K562 (cell line): Measurements from ENCODE around the gene STX11. TPM values are rescaled to one million over a fixed set of nuclear protein-coding genes. Genes with fewer than 3 reads are reported as not detected.

ENCODE experiments used
- CBFA2T2 ChIP-seq: fragments of 450-650 bp; conservative IDR thresholded peaks from 2 replicates; pipeline ENCODE4 v1.6.1; 2017; ENCODE audit warnings: mild to moderate bottlenecking
- CHD2 ChIP-seq: IDR thresholded peaks from 2 replicates; pipeline ENCODE4 v1.6.1; 2011; ENCODE audit warnings: low read depth, low read length
- HLTF ChIP-seq: fragments of 450-650 bp; IDR thresholded peaks from 2 replicates; pipeline ENCODE4 v1.6.1; 2016
- KDM5B ChIP-seq: fragments of 200-600 bp; sonication (generic); IDR thresholded peaks from 2 replicates; pipeline ENCODE4 v1.6.1; 2012; ENCODE audit warnings: low read depth, mild to moderate bottlenecking, moderate library complexity, low read length, control low read depth, inconsistent platforms; ENCODE audit not compliant: insufficient replicate concordance
- MAZ ChIP-seq, 2 experiments: fragments of 450-650 bp in 1 of 2; sonication (generic) in 1 of 2; formaldehyde crosslinking; IDR thresholded peaks in 1 of 2; conservative IDR thresholded peaks in 1 of 2; 2 replicates each; pipeline versions ENCODE4 v1.4.0 to v1.5.0; 2020; ENCODE audit warnings: mild to moderate bottlenecking in 1 of 2, missing genetic modification reagents in 1 of 2
- MYC ChIP-seq, 2 experiments: fragments of 250-450 bp in 1 of 2; sonication (Bioruptor Pico) in 1 of 2; IDR thresholded peaks; 2 replicates each; pipeline versions ENCODE4 v1.5.1 to v1.6.1; 2012 to 2021; ENCODE audit warnings: low read depth in 2 of 2, borderline replicate concordance in 1 of 2, improper control_type of control experiment in 1 of 2, low read length in 1 of 2, mild to moderate bottlenecking in 1 of 2, moderate library complexity in 1 of 2
- PRPF4 ChIP-seq: fragments of 200-400 bp; formaldehyde crosslinking; IDR thresholded peaks from one replicate; pipeline ENCODE4 v1.6.1; 2017; ENCODE audit warnings: low read length, low read depth, mild to moderate bottlenecking; ENCODE audit not compliant: insufficient read depth, poor library complexity, severe bottlenecking
- RBM39 ChIP-seq: fragments of 200-400 bp; formaldehyde crosslinking; optimal IDR thresholded peaks from 2 replicates; pipeline ENCODE3; 2018; ENCODE audit warnings: low read depth, low read length
- TAL1 ChIP-seq: fragments of 450-650 bp; IDR thresholded peaks from 2 replicates; pipeline ENCODE4 v1.6.1; 2016; ENCODE audit warnings: mild to moderate bottlenecking
- TBP ChIP-seq: optimal IDR thresholded peaks from 2 replicates; pipeline ENCODE3; 2011; ENCODE audit warnings: low read depth, low read length, improper control_type of control experiment
- ZNF407 ChIP-seq: fragments of 450-650 bp; IDR thresholded peaks from 2 replicates; pipeline ENCODE4 v1.6.1; 2016; ENCODE audit warnings: low read depth
- ZNF77 ChIP-seq: fragments of 250-450 bp; sonication (Bioruptor Pico); IDR thresholded peaks from 2 replicates; pipeline ENCODE4 v1.5.0; 2020
- polyA plus RNA-seq, 8 experiments: library from polyadenylated mRNA; depleted of rRNA in 4 of 8; stranded (reverse) in 5 of 8; unstranded in 3 of 8; fragments of >200 nt; fragmentation: Nextera tagmentation in 2 of 8; fragmentation: Illumina TruSeq in 1 of 8; extraction: Ambion mirVana in 2 of 8; extraction: Trizol in 1 of 8; gene quantifications; 2 replicates each; pipeline versions ENCODE4 v1.2.1 to v1.2.3, GENCODE V29; 2011 to 2014; ENCODE audit warnings: inconsistent platforms in 1 of 8, missing spikeins in 1 of 8
- total RNA-seq, 7 experiments: library from RNA; depleted of rRNA in 6 of 7; stranded (reverse); fragments of >200 nt in 6 of 7; fragmentation: Illumina TruSeq in 2 of 7; extraction: Trizol in 2 of 7; gene quantifications; 2 replicates each; pipeline versions ENCODE4 v1.2.1 to v1.2.3, GENCODE V29; 2011 to 2021; ENCODE audit warnings: low replicate concordance in 1 of 7
- TF ChIP-seq, protein P1 (sequence below): fragments of 250-450 bp; sonication (Bioruptor Pico); IDR thresholded peaks from 2 replicates; pipeline ENCODE4 v1.5.0; 2021; ENCODE audit warnings: mild to moderate bottlenecking, borderline replicate concordance
- TF ChIP-seq, protein P2 (sequence below), 2 experiments: fragments of 250-450 bp in 1 of 2; fragments of 450-650 bp in 1 of 2; sonication (Bioruptor Pico) in 1 of 2; IDR thresholded peaks; 2 replicates each; pipeline versions ENCODE4 v1.6.1 to v1.8.0; 2016 to 2021; ENCODE audit warnings: mild to moderate bottlenecking in 2 of 2, moderate library complexity in 2 of 2, missing compliant biosample characterization in 1 of 2, missing genetic modification characterization in 1 of 2

The STX11 gene
- total and polyA plus RNA-seq, 9 of the 15 experiments (the other 6 are each of a cell fraction or from before 2014, with no cell fraction given), result 0.06 to 0.73 (median 0.40) TPM

DNA sequence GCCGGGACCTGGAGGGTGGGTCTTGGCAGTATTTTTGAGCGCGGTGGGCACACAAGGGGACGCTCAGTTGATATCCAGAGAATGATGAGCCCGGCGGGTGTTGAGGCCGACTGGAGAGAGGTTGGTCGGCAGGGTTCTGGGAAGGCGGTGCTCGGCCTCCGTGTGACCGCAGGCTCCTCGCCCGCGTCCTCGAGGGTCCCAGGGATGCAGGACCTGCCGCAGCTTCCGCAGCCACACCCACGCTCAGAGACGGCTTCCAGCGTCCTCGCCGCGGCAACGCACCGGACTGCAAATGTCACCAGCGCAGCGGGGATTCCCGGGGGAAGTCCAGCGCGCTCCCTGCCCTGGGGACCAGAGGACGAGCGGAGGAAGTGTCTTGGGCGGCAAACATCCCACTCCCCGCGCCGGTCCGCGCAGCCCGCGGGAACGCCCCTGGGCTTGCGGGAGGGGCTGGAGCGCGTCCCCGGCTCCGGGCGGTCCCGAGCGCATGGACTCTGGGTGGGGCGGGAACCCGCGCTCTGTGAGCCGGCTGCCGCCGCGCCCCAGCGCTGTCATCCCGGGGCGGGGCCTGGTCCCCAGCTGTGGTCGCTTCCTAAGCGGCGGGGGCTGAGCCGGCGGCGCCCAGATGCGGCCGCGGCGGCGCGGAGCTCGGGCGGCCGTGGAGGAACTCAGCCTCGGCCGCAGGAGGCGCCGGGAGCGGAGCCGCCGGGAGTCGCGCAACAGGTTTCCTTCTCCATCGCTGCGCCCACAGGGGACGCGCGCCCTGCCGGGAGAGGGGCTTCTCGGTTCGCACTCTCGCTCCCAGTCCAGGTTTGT lies at the start of gene STX11 (continued):
- TF ChIP-seq ZNF407 (no peak), TBP (peak; percentile 29), MYC (IDR thresholded peaks at IDR 0.05; ENCODE audit: low read depth, low read length) (peak; percentile 36; the same call in 1 of the 2 replicates), MYC (CRISPR knock-in tag; IDR thresholded peaks at IDR 0.05; ENCODE audit: borderline replicate concordance, low read depth) (peak; percentile 53; the same call in 1 of the 2 replicates), CBFA2T2 (no peak), KDM5B (peak; percentile 60), CHD2 (no peak), ZNF77 (no peak), TAL1 (no peak), PRPF4 (no peak), MAZ (CRISPR knock-in tag; conservative IDR thresholded peaks at IDR 0.05 in 1 of 2, IDR thresholded peaks at IDR 0.05 in 1 of 2) (peak; percentile 44 to 88; a peak in 3 of 4 replicates), RBM39 (no peak), HLTF (no peak)
- TF ChIP-seq, protein P1, sequence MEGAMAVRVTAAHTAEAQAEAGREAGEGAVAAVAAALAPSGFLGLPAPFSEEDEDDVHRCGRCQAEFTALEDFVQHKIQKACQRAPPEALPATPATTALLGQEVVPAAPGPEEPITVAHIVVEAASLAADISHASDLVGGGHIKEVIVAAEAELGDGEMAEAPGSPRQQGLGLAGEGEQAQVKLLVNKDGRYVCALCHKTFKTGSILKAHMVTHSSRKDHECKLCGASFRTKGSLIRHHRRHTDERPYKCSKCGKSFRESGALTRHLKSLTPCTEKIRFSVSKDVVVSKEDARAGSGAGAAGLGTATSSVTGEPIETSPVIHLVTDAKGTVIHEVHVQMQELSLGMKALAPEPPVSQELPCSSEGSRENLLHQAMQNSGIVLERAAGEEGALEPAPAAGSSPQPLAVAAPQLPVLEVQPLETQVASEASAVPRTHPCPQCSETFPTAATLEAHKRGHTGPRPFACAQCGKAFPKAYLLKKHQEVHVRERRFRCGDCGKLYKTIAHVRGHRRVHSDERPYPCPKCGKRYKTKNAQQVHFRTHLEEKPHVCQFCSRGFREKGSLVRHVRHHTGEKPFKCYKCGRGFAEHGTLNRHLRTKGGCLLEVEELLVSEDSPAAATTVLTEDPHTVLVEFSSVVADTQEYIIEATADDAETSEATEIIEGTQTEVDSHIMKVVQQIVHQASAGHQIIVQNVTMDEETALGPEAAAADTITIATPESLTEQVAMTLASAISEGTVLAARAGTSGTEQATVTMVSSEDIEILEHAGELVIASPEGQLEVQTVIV (CRISPR knock-in tag), result no peak
- TF ChIP-seq, protein P2, sequence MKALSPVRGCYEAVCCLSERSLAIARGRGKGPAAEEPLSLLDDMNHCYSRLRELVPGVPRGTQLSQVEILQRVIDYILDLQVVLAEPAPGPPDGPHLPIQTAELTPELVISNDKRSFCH (CRISPR knock-in tag; IDR thresholded peaks at IDR 0.05), result no peak
- TF ChIP-seq, protein P2 (tag; IDR thresholded peaks at IDR 0.05), result peak; percentile 85
